CD4-positive, alpha-beta memory T cell (primary cell): ENCODE data around the gene NPHP4. TPM values are rescaled to one million over a fixed set of nuclear protein-coding genes. Genes with fewer than 3 reads are reported as not detected.
"Not testable (repeated sequence)": the region's sequence is repeated elsewhere in the genome, so short reads cannot be mapped to it uniquely, and the experiment has no call there.

Experiments used
- CTCF ChIA-PET: fragments of 350-600 bp; sonication (Branson Sonifier 250); formaldehyde crosslinking; loops from one replicate; lab custom pipeline; 2021; ENCODE audit warnings: inconsistent platforms; ENCODE audit not compliant: partially characterized antibody; lab: Charles Lee
- POLR2A ChIA-PET: fragments of 350-600 bp; sonication (Branson Sonifier 250); formaldehyde crosslinking; loops from one replicate; lab custom pipeline; 2021; ENCODE audit not compliant: partially characterized antibody; lab: Charles Lee
- DNase-seq, 5 donors: peaks; one replicate each; pipeline versions ENCODE4 v3.0.0 to v3.0.0-alpha.2; 2020 to 2022; ENCODE audit warnings: mixed read lengths in 1 of 5
- H3K27ac ChIP-seq: one replicate; pipeline ENCODE4 v1.7.0; 2013; ENCODE audit warnings: low read depth, low read length
- H3K27me3 ChIP-seq: 2 replicates; pipeline ENCODE4 v1.7.0; 2013; ENCODE audit warnings: mild to moderate bottlenecking, low read length, moderate library complexity; ENCODE audit not compliant: insufficient read depth
- H3K36me3 ChIP-seq: 2 replicates; pipeline ENCODE4 v1.7.0; 2013; ENCODE audit warnings: mild to moderate bottlenecking, low read length, moderate library complexity; ENCODE audit not compliant: insufficient read depth
- H3K4me1 ChIP-seq: 2 replicates; pipeline ENCODE4 v1.7.0; 2013; ENCODE audit warnings: mild to moderate bottlenecking, low read length, moderate library complexity; ENCODE audit not compliant: insufficient read depth
- H3K4me3 ChIP-seq, 2 donors: one replicate each; pipeline ENCODE4 v1.7.0; 2013; ENCODE audit warnings: low read length in 2 of 2, mild to moderate bottlenecking in 1 of 2
- H3K9me3 ChIP-seq, 2 donors: one replicate each; pipeline ENCODE4 v1.7.0; 2013; ENCODE audit warnings: low read length in 2 of 2, control low read depth in 1 of 2; ENCODE audit not compliant: control insufficient read depth in 1 of 2
- H3K27ac Mint-ChIP-seq, 7 donors: one replicate each; pipeline ENCODE4 v1.8.0; 2020 to 2021; ENCODE audit warnings: mixed read lengths in 7 of 7, mild to moderate bottlenecking in 6 of 7, inconsistent platforms in 3 of 7, moderate library complexity in 3 of 7
- H3K27me3 Mint-ChIP-seq, 2 donors: one replicate each; pipeline ENCODE4 v1.8.0; 2020 to 2021; ENCODE audit warnings: mixed read lengths in 2 of 2
- H3K36me3 Mint-ChIP-seq, 2 donors: one replicate each; pipeline ENCODE4 v1.8.0; 2020 to 2021; ENCODE audit warnings: mixed read lengths in 2 of 2, inconsistent platforms in 1 of 2, mild to moderate bottlenecking in 1 of 2
- H3K4me1 Mint-ChIP-seq, 4 donors: one replicate each; pipeline ENCODE4 v1.8.0; 2020 to 2021; ENCODE audit warnings: mixed read lengths in 4 of 4, mild to moderate bottlenecking in 1 of 4
- H3K4me3 Mint-ChIP-seq, 8 donors: one replicate each; pipeline ENCODE4 v1.8.0; 2020 to 2021; ENCODE audit warnings: mixed read lengths in 8 of 8, mild to moderate bottlenecking in 7 of 8, moderate library complexity in 6 of 8, inconsistent platforms in 3 of 8
- H3K9me3 Mint-ChIP-seq, 8 donors: one replicate each; pipeline ENCODE4 v1.8.0; 2020 to 2021; ENCODE audit warnings: mixed read lengths in 8 of 8, mild to moderate bottlenecking in 5 of 8, inconsistent platforms in 3 of 8, moderate library complexity in 1 of 8
- intact Hi-C: fragments of 100-400 bp; cut with micrococcal nuclease; formaldehyde crosslinking; loops from one replicate; pipeline ENCODE4 v1.15.1; 2023
- polyA plus RNA-seq, 2 donors: library from polyadenylated mRNA; unstranded; fragments of 300-500 nt; fragmentation: Illumina TruSeq; gene quantifications; one replicate each; pipeline ENCODE4 v1.2.3, GENCODE V29; 2021
- total RNA-seq, 2 experiments: library from RNA; stranded (reverse); gene quantifications; one replicate each; pipeline ENCODE4 v1.2.3, GENCODE V29; 2021

The NPHP4 gene
- total and polyA plus RNA-seq, 4 experiments from 2014 or later: 1.0 to 9.6 (median 4.3) TPM

GRCh38 chr1:5853858-5854257, 138.4 kb downstream of the NPHP4 start:
- H3K36me3 Mint-ChIP-seq, DNase-seq: not testable (repeated sequence)

GRCh38 chr1:5850503-5850902, 141.7 kb downstream of the NPHP4 start:
- no peaks in the 10 kb centered on the region for H3K36me3 Mint-ChIP-seq
- H3K27ac Mint-ChIP-seq: no peak overlapping the region
- Histone ChIP-seq H3K4me3 (no peak overlapping the region), H3K27ac (no peak overlapping the region), H3K27me3 (no peaks in the 10 kb centered on the region), H3K4me1 (no peaks in the 10 kb centered on the region), H3K36me3 (no peaks in the 10 kb centered on the region), H3K9me3 (no peaks in the 10 kb centered on the region)
- H3K4me1 Mint-ChIP-seq: peaks cover 0 to 3% (median 0%) of the 10 kb centered on the region in 4 donors
- no peak for DNase-seq
- ChIA-PET CTCF (no interaction called here), POLR2A (no interaction called here)
- H3K9me3 Mint-ChIP-seq: peaks cover 0 to 2% (median 0%) of the 10 kb centered on the region in 8 donors
- intact Hi-C loops: no loop called here
- peaks cover 0 to 3% of the 10 kb centered on the region in 2 donors for H3K27me3 Mint-ChIP-seq
- no peak overlapping the region for H3K4me3 Mint-ChIP-seq

More at GRCh38 chr1:5853858-5854257, 138.4 kb downstream of the NPHP4 start:
- H3K27ac Mint-ChIP-seq, H3K4me1 ChIP-seq, POLR2A ChIA-PET, CTCF ChIA-PET, H3K4me1 Mint-ChIP-seq, H3K4me3 ChIP-seq, H3K27ac ChIP-seq, H3K9me3 ChIP-seq, H3K27me3 ChIP-seq, H3K4me3 Mint-ChIP-seq, H3K36me3 ChIP-seq, intact Hi-C loops, H3K9me3 Mint-ChIP-seq, H3K27me3 Mint-ChIP-seq: not testable (repeated sequence)

- H3K36me3 ChIP-seq: no peaks in the 10 kb centered on the region
- intact Hi-C loops: no loop called here
- H3K4me1 ChIP-seq: no peaks in the 10 kb centered on the region
- no peak for DNase-seq
- no peak overlapping the region for H3K4me3 Mint-ChIP-seq
- H3K4me1 Mint-ChIP-seq: peaks cover 0 to 3% (median 0%) of the 10 kb centered on the region in 4 donors
- H3K27me3 ChIP-seq: no peaks in the 10 kb centered on the region
- H3K27ac Mint-ChIP-seq: no peak overlapping the region
- no peak overlapping the region for H3K27ac ChIP-seq
- H3K27me3 Mint-ChIP-seq: peaks cover 0 to 3% of the 10 kb centered on the region in 2 donors
- no peaks in the 10 kb centered on the region for H3K36me3 Mint-ChIP-seq
- H3K9me3 ChIP-seq: no peaks in the 10 kb centered on the region
- peaks cover 0 to 2% (median 0%) of the 10 kb centered on the region in 8 donors for H3K9me3 Mint-ChIP-seq
- POLR2A ChIA-PET: no interaction called here
- no peak overlapping the region for H3K4me3 ChIP-seq
- CTCF ChIA-PET: no interaction called here
These were observed 142.7 kb downstream of the NPHP4 start for GRCh38 chr1:5849550-5849949.

GRCh38 chr1:5847013-5847659, 145.1 kb downstream of the NPHP4 start:
- no peaks in the 10 kb centered on the region for H3K9me3 ChIP-seq
- Mint-ChIP-seq H3K9me3 (peaks cover 0 to 2% (median 0%) of the 10 kb centered on the region in 8 donors), H3K4me3 (no peak overlapping the region), H3K36me3 (no peaks in the 10 kb centered on the region), H3K4me1 (peaks cover 0 to 2% (median 0%) of the 10 kb centered on the region in 4 donors), H3K27me3 (peaks cover 0 to 3% of the 10 kb centered on the region in 2 donors), H3K27ac (no peak overlapping the region)
- H3K4me3 ChIP-seq: no peak overlapping the region
- H3K4me1 ChIP-seq: no peaks in the 10 kb centered on the region
- H3K36me3 ChIP-seq: no peaks in the 10 kb centered on the region
- no peaks in the 10 kb centered on the region for H3K27me3 ChIP-seq
- DNase-seq: no peak
- POLR2A ChIA-PET: no interaction called here
- H3K27ac ChIP-seq: no peak overlapping the region
- intact Hi-C loops: no loop called here
- CTCF ChIA-PET: no interaction called here

- no peak overlapping the region for H3K4me3 ChIP-seq
- H3K9me3 ChIP-seq: no peaks in the 10 kb centered on the region
- intact Hi-C loops: no loop called here
- Mint-ChIP-seq H3K4me3 (no peak overlapping the region), H3K4me1 (peaks cover 0 to 2% (median 0%) of the 10 kb centered on the region in 4 donors), H3K27me3 (peaks cover 0 to 2% of the 10 kb centered on the region in 2 donors), H3K36me3 (no peaks in the 10 kb centered on the region), H3K27ac (no peak overlapping the region), H3K9me3 (no peaks in the 10 kb centered on the region)
- H3K27ac ChIP-seq: no peak overlapping the region
- no peaks in the 10 kb centered on the region for H3K36me3 ChIP-seq
- CTCF ChIA-PET: no interaction called here
- POLR2A ChIA-PET: no interaction called here
- no peaks in the 10 kb centered on the region for H3K27me3 ChIP-seq
- DNase-seq: no peak
- H3K4me1 ChIP-seq: no peaks in the 10 kb centered on the region
These were observed 146.8 kb downstream of the NPHP4 start for GRCh38 chr1:5845376-5845775.

GRCh38 chr1:5844442-5844841, 147.8 kb downstream of the NPHP4 start:
- CTCF ChIA-PET: no interaction called here
- no peaks in the 10 kb centered on the region for H3K4me1 ChIP-seq
- POLR2A ChIA-PET: no interaction called here
- H3K36me3 ChIP-seq: no peaks in the 10 kb centered on the region
- DNase-seq: no peak
- Mint-ChIP-seq H3K4me3 (no peak overlapping the region), H3K27me3 (peaks cover 0 to 3% of the 10 kb centered on the region in 2 donors), H3K9me3 (no peaks in the 10 kb centered on the region), H3K36me3 (no peaks in the 10 kb centered on the region), H3K4me1 (no peaks in the 10 kb centered on the region), H3K27ac (peak overlapping the region in 1 of 7 donors; percentile 43)
- no peaks in the 10 kb centered on the region for H3K27me3 ChIP-seq
- no peak overlapping the region for H3K27ac ChIP-seq
- no peak overlapping the region for H3K4me3 ChIP-seq
- no peaks in the 10 kb centered on the region for H3K9me3 ChIP-seq
- intact Hi-C loops: no loop called here

GRCh38 chr1:5843521-5844096, 148.6 kb downstream of the NPHP4 start:
- Histone ChIP-seq H3K4me3 (no peak overlapping the region), H3K36me3 (no peaks in the 10 kb centered on the region), H3K27ac (no peak overlapping the region), H3K4me1 (no peaks in the 10 kb centered on the region), H3K9me3 (no peaks in the 10 kb centered on the region), H3K27me3 (no peaks in the 10 kb centered on the region)
- Mint-ChIP-seq H3K27me3 (peaks cover 0 to 3% of the 10 kb centered on the region in 2 donors), H3K9me3 (no peaks in the 10 kb centered on the region), H3K27ac (no peak overlapping the region), H3K36me3 (no peaks in the 10 kb centered on the region), H3K4me1 (no peaks in the 10 kb centered on the region), H3K4me3 (no peak overlapping the region)
- CTCF ChIA-PET: no interaction called here
- POLR2A ChIA-PET: no interaction called here
- no peak for DNase-seq
- intact Hi-C loops: no loop called here
